VCaP (cell line): ENCODE data around the gene MYOG.

Experiments
- H3K27ac ChIP-seq: fragments of 450-650 bp; 2 replicates; pipeline ENCODE4 v1.5.1; 2017
- TF ChIP-seq, protein P1 (sequence below): fragments of 450-650 bp; conservative IDR thresholded peaks from 2 replicates; pipeline ENCODE4 v1.5.1; 2017; ENCODE audit warnings: mild to moderate bottlenecking, moderate library complexity

MYOG gene

GRCh38 chr1:203122159-203122558 lies 36.3 kb upstream of the MYOG start:
- H3K27ac ChIP-seq = no peak overlapping the region

GRCh38 chr1:203121186-203122015 lies 35.6 kb upstream of the MYOG start:
- no peak overlapping the region for H3K27ac ChIP-seq
- TF ChIP-seq, protein P1, sequence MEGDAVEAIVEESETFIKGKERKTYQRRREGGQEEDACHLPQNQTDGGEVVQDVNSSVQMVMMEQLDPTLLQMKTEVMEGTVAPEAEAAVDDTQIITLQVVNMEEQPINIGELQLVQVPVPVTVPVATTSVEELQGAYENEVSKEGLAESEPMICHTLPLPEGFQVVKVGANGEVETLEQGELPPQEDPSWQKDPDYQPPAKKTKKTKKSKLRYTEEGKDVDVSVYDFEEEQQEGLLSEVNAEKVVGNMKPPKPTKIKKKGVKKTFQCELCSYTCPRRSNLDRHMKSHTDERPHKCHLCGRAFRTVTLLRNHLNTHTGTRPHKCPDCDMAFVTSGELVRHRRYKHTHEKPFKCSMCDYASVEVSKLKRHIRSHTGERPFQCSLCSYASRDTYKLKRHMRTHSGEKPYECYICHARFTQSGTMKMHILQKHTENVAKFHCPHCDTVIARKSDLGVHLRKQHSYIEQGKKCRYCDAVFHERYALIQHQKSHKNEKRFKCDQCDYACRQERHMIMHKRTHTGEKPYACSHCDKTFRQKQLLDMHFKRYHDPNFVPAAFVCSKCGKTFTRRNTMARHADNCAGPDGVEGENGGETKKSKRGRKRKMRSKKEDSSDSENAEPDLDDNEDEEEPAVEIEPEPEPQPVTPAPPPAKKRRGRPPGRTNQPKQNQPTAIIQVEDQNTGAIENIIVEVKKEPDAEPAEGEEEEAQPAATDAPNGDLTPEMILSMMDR = no peak

More at GRCh38 chr1:203122159-203122558, 36.3 kb upstream of the MYOG start:
- TF ChIP-seq, protein P1 = no peak

DNA sequence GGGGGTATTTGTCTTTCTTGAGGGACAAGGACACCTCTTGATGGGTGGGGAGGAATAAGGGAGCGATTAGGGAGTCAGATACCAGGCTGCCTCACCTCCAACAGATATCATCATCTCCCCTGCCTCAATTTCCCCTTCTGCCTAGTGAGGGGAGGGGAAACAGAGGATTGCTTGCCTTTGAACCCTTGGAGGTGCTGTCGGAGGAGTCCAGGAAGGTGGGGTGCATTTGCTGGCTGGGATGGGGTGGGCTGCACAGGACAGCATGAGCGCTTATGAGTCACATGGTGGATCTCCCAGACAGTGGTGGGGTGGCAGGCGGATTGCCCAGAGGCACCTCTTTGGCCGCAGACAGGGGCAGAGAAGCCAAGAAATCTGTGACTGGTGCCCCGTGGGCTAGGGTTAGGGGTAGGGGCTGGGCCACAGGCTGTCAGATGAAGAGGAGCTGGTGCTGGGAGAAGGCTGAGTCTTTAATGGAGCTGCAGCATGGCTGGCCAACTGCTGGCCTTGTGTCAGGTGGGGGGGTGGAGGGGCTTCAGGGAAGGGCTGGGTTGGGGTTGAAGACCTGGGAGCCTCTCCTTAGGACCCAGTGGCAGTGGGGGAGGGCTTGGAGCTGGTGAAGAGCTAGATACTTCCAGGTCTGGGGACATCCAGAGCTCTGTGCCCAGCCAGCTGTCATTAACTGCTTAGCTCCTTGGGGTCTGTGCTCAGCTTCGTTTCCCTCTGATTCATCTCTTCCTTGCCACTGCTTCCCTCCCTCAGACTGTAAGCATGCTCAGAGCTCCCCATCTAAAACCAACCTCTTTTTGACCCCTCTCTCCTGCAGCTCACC lies 34.7 kb upstream of the MYOG start:
- TF ChIP-seq, protein P1 = no peak
- H3K27ac ChIP-seq = no peak overlapping the region

- TF ChIP-seq, protein P1 = peak; percentile 87
Measured at GRCh38 chr1:203117611-203118575, 32.1 kb upstream of the MYOG start.

GRCh38 chr1:203116091-203116820 lies 30.4 kb upstream of the MYOG start:
- TF ChIP-seq, protein P1 = no peak
- no peak overlapping the region for H3K27ac ChIP-seq

More at GRCh38 chr1:203117611-203118575, 32.1 kb upstream of the MYOG start:
- no peak overlapping the region for H3K27ac ChIP-seq

GRCh38 chr1:203114202-203114601 lies 28.4 kb upstream of the MYOG start:
- no peak overlapping the region for H3K27ac ChIP-seq
- TF ChIP-seq, protein P1 = no peak
